Fibroblast of lung (primary cell): Measurements from ENCODE around the gene CLEC16A. TPM values are rescaled to one million over a fixed set of nuclear protein-coding genes. Genes with fewer than 3 reads are reported as not detected.

Experiments
- DNase-seq, 2 donors: peaks; one replicate each; pipeline versions ENCODE4 v3.0.0 to v3.0.0-alpha.2; 2010; ENCODE audit warnings: low read depth in 2 of 2
- H2AFZ ChIP-seq: 2 replicates; pipeline ENCODE4 v1.5.1; 2012; ENCODE audit warnings: low read length, control low read depth, inconsistent platforms
- H3K27ac ChIP-seq: 2 replicates; pipeline ENCODE4 v1.5.1; 2011; ENCODE audit warnings: low read length, control low read depth; ENCODE audit not compliant: insufficient read depth
- H3K27me3 ChIP-seq: 2 replicates; pipeline ENCODE4 v1.5.1; 2011; ENCODE audit warnings: mild to moderate bottlenecking, low read length; ENCODE audit not compliant: control insufficient read depth, insufficient read depth
- H3K36me3 ChIP-seq: 2 replicates; pipeline ENCODE4 v1.5.1; 2011; ENCODE audit warnings: low read length; ENCODE audit not compliant: control insufficient read depth, insufficient read depth
- H3K4me1 ChIP-seq: 2 replicates; pipeline ENCODE4 v1.5.1; 2011; ENCODE audit warnings: low read length; ENCODE audit not compliant: control insufficient read depth, insufficient read depth; ENCODE audit errors: extremely low read depth
- H3K4me2 ChIP-seq: 2 replicates; pipeline ENCODE4 v1.5.1; 2011; ENCODE audit warnings: low read length, control low read depth; ENCODE audit not compliant: insufficient read depth; ENCODE audit errors: extremely low read depth
- H3K4me3 ChIP-seq, 4 experiments: fragments of 200-600 bp in 1 of 4; sonication (generic) in 1 of 4; replicated peaks in 1 of 4; 2 replicates each; pipeline ENCODE4 v1.5.1; 2011 to 2016; ENCODE audit warnings: low read length in 4 of 4, low read depth in 3 of 4, mild to moderate bottlenecking in 3 of 4, control low read depth in 2 of 4, inconsistent platforms in 1 of 4, mixed read lengths in 1 of 4; ENCODE audit not compliant: insufficient read depth in 1 of 4; ENCODE audit errors: control extremely low read depth in 1 of 4
- H3K79me2 ChIP-seq: 2 replicates; pipeline ENCODE4 v1.5.1; 2012; ENCODE audit warnings: mild to moderate bottlenecking, low read length, inconsistent platforms; ENCODE audit not compliant: control insufficient read depth, insufficient read depth
- H3K9ac ChIP-seq: 2 replicates; pipeline ENCODE4 v1.5.1; 2011; ENCODE audit warnings: mild to moderate bottlenecking, low read length, control low read depth; ENCODE audit not compliant: insufficient read depth
- H3K9me3 ChIP-seq: 2 replicates; pipeline ENCODE4 v1.5.1; 2012; ENCODE audit warnings: low read depth, low read length; ENCODE audit not compliant: control insufficient read depth, insufficient read depth
- H4K20me1 ChIP-seq: 2 replicates; pipeline ENCODE4 v1.5.1; 2011; ENCODE audit warnings: low read length; ENCODE audit not compliant: control insufficient read depth, insufficient read depth; ENCODE audit errors: extremely low read depth
- EZH2 ChIP-seq: IDR thresholded peaks from 2 replicates; pipeline ENCODE4 v1.5.1; 2012; ENCODE audit warnings: low read length, control low read depth, mild to moderate bottlenecking; ENCODE audit errors: missing control alignments
- polyA plus RNA-seq, 2 donors: library from polyadenylated mRNA; depleted of rRNA in 1 of 2; stranded (reverse) in 1 of 2; unstranded in 1 of 2; fragments of >200 nt; gene quantifications; 2 replicates each; pipeline ENCODE4 v1.2.1, GENCODE V29; 2011 to 2012; ENCODE audit warnings: missing spikeins in 1 of 2
- total RNA-seq: library from RNA; depleted of rRNA; stranded (reverse); fragments of >200 nt; gene quantifications from 2 replicates; pipeline ENCODE4 v1.2.1, GENCODE V29; 2014
- TF ChIP-seq, protein P1 (sequence below), 2 donors: IDR thresholded peaks in 1 of 2; conservative IDR thresholded peaks in 1 of 2; 1 replicate in 1 of 2; 2 replicates in 1 of 2; pipeline ENCODE4 v1.5.1; 2011 to 2012; ENCODE audit warnings: low read length in 2 of 2, control low read depth in 1 of 2, inconsistent platforms in 1 of 2, low read depth in 1 of 2, mild to moderate bottlenecking in 1 of 2

CLEC16A gene
- total and polyA plus RNA-seq, 2 donors (not counting 1 experiment from before 2014, with no cell fraction given), result 9.1 to 22.0 TPM

DNA sequence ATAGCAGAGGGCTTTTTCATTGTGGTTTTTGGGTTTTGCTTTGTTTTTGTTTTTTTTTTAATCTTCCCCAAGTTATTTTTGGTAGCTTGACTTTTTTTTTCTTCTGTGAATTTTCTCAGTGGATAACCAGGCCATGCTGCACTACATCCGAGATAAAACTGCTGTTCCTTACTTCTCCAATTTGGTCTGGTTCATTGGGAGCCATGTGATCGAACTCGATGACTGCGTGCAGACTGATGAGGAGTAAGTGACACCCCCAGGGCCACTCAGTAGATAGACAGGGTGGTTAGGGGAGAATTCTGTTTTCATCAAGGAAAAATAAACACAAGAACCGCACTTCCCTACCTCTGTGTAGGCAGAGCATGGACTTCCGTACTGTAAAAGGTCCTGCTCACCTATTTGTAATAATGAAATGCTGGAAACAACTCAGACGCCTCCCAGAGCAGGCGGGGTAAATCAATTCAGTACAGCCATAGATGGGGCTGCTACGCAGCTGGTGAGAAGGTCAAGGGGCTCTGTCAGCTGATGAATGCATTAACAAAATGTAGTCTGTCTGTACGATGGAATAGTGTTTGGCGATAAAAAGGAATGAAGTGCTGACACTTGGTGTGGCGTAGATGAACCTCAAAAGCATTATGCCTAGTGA is 28.6 kb downstream of the CLEC16A start:
- H3K4me2 ChIP-seq, result no peak overlapping the region
- peaks cover 3% of the 10 kb centered on the region for H3K36me3 ChIP-seq
- H3K79me2 ChIP-seq, result no peaks in the 10 kb centered on the region

DNA sequence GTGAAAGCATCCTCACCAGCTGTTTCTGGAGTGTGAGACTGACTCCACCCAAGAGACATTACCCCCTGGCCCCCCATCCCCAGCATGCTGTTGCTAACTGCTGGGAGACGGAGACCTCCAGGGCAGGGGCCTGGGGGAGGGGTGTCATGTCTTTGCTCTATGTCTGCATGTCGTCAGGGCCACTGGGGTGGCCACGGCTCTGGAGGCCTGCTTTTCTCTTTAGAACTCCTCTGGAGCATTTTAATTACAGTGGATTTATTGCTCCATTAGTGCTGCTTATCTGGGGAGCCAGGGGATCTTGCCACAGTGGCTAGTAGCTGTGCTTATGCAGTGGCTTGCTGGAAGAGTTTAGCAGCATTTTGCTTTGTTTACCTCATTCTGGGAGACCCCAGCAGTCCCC is 32.3 kb downstream of the CLEC16A start:
- Histone ChIP-seq H3K4me3 (no peak overlapping the region), H3K4me2 (no peak overlapping the region), H3K9ac (no peak overlapping the region), H3K9me3 (no peaks in the 10 kb centered on the region), H4K20me1 (no peaks in the 10 kb centered on the region), H3K36me3 (peaks cover 5% of the 10 kb centered on the region), H3K27ac (no peak overlapping the region), H3K27me3 (no peaks in the 10 kb centered on the region), H3K4me1 (peaks cover 14% of the 10 kb centered on the region), H2AFZ (no peak overlapping the region), H3K79me2 (no peaks in the 10 kb centered on the region)
- no peak for DNase-seq
- TF ChIP-seq, protein P1, sequence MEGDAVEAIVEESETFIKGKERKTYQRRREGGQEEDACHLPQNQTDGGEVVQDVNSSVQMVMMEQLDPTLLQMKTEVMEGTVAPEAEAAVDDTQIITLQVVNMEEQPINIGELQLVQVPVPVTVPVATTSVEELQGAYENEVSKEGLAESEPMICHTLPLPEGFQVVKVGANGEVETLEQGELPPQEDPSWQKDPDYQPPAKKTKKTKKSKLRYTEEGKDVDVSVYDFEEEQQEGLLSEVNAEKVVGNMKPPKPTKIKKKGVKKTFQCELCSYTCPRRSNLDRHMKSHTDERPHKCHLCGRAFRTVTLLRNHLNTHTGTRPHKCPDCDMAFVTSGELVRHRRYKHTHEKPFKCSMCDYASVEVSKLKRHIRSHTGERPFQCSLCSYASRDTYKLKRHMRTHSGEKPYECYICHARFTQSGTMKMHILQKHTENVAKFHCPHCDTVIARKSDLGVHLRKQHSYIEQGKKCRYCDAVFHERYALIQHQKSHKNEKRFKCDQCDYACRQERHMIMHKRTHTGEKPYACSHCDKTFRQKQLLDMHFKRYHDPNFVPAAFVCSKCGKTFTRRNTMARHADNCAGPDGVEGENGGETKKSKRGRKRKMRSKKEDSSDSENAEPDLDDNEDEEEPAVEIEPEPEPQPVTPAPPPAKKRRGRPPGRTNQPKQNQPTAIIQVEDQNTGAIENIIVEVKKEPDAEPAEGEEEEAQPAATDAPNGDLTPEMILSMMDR (conservative IDR thresholded peaks at IDR 0.05 in 1 of 2, IDR thresholded peaks at IDR 0.05 in 1 of 2; ENCODE audit: low read depth in 1 of 2, low read length in 2 of 2), result no peak

More for the DNA sequence above, 28.6 kb downstream of the CLEC16A start:
- Histone ChIP-seq H3K9me3 (no peaks in the 10 kb centered on the region), H4K20me1 (no peaks in the 10 kb centered on the region), H2AFZ (no peak overlapping the region), H3K27me3 (no peaks in the 10 kb centered on the region), H3K9ac (no peak overlapping the region), H3K4me1 (peaks cover 9% of the 10 kb centered on the region), H3K27ac (no peak overlapping the region), H3K4me3 (no peak overlapping the region)
- no peak for DNase-seq
- no peak for TF ChIP-seq EZH2
- TF ChIP-seq, protein P1 (conservative IDR thresholded peaks at IDR 0.05 in 1 of 2, IDR thresholded peaks at IDR 0.05 in 1 of 2; ENCODE audit: low read depth in 1 of 2, low read length in 2 of 2), result no peak

DNA sequence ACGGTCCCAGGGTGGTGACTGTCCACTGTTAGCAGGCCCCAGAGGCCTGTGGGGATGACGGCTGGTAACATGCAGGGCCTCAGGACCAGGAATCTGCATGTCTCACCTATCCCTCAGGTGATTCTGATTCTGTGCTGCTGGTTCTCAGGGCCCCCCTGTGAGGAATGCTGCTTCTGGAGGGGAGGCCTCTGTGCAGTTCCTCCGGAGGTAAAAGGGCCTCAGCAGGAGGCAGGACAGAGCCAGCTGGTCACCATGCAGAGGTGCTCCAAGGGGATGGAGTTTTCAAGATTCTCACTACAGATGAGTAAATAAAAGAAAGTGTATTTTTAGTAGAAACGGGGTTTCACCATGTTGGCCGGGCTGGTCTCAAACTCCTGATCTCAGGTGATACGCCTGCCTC is 33.8 kb downstream of the CLEC16A start:
- no peaks in the 10 kb centered on the region for H3K9me3 ChIP-seq
- no peak overlapping the region for H2AFZ ChIP-seq
- no peak overlapping the region for H3K4me2 ChIP-seq
- H3K9ac ChIP-seq, result no peak overlapping the region
- no peak overlapping the region for H3K27ac ChIP-seq
- peaks cover 5% of the 10 kb centered on the region for H3K36me3 ChIP-seq
- DNase-seq, result no peak
- no peak overlapping the region for H3K4me3 ChIP-seq
- peaks cover 6% of the 10 kb centered on the region for H3K4me1 ChIP-seq
- no peaks in the 10 kb centered on the region for H3K79me2 ChIP-seq
- H3K27me3 ChIP-seq, result no peaks in the 10 kb centered on the region
- H4K20me1 ChIP-seq, result no peaks in the 10 kb centered on the region
- TF ChIP-seq, protein P1 (conservative IDR thresholded peaks at IDR 0.05 in 1 of 2, IDR thresholded peaks at IDR 0.05 in 1 of 2; ENCODE audit: low read depth in 1 of 2, low read length in 2 of 2), result no peak
- TF ChIP-seq EZH2, result no peak
